NCI-H1694 (cell line): Measurements from ENCODE around the gene UQCRHL.
"Not testable (repeated sequence)": the region's sequence is repeated elsewhere in the genome, so short reads cannot be mapped to it uniquely, and the experiment has no call there.

ENCODE experiments used
- DNase-seq: peaks from one replicate; lab custom pipeline; 2025; lab: John Stamatoyannopoulos, UW

The UQCRHL gene

GRCh38 chr1:15807549-15807948 lies at the start of gene UQCRHL:
UQCRHL (minus strand) TSS chr1:15807649; CDS start chr1:15807649, 0 bp downstream.
- DNase-seq: not testable (repeated sequence)

- no peak for DNase-seq
These were observed 49.4 kb upstream of the UQCRHL start for GRCh38 chr1:15856888-15857287.

- no peak for DNase-seq
These were observed 45.4 kb upstream of the UQCRHL start for GRCh38 chr1:15852828-15853302.

- DNase-seq: no peak
These were observed 44.8 kb upstream of the UQCRHL start for GRCh38 chr1:15852036-15852827.

GRCh38 chr1:15851210-15852035 lies 44.0 kb upstream of the UQCRHL start:
- no peak for DNase-seq

- DNase-seq: no peak
These were observed 43.1 kb upstream of the UQCRHL start for GRCh38 chr1:15850471-15851001.

- DNase-seq: peak; percentile 54
These were observed 42.4 kb upstream of the UQCRHL start for GRCh38 chr1:15849775-15850324.

- DNase-seq: peak; percentile 85
These were observed 41.7 kb upstream of the UQCRHL start for GRCh38 chr1:15848929-15849774.

- no peak for DNase-seq
These were observed 40.9 kb upstream of the UQCRHL start for GRCh38 chr1:15848143-15848928.

GRCh38 chr1:15847893-15848142 lies 40.4 kb upstream of the UQCRHL start:
- no peak for DNase-seq

GRCh38 chr1:15847100-15847892 lies 39.8 kb upstream of the UQCRHL start, which contains the start of gene SPEN:
SPEN (plus strand) TSS chr1:15847707; CDS start chr1:15848068, 361 bp downstream.
- DNase-seq: peak; percentile 78

- not testable (repeated sequence) for DNase-seq
These were observed 38.6 kb upstream of the UQCRHL start for GRCh38 chr1:15846056-15846455.

GRCh38 chr1:15843826-15844572 lies 36.5 kb upstream of the UQCRHL start:
- DNase-seq: peak; percentile 39

GRCh38 chr1:15838721-15839120 lies 31.3 kb upstream of the UQCRHL start:
- no peak for DNase-seq

- DNase-seq: no peak
These were observed 30.5 kb upstream of the UQCRHL start for GRCh38 chr1:15837931-15838330.

GRCh38 chr1:15836772-15837669 lies 29.6 kb upstream of the UQCRHL start:
- no peak for DNase-seq

GRCh38 chr1:15836511-15836771 lies 29.0 kb upstream of the UQCRHL start:
- DNase-seq: not testable (repeated sequence)

GRCh38 chr1:15835741-15836510 lies 28.5 kb upstream of the UQCRHL start:
- peak; percentile 94 for DNase-seq
